GM12874 (cell line): ENCODE data around the gene FUT4.

Experiments used
- CTCF ChIP-seq: IDR thresholded peaks from 2 replicates; pipeline ENCODE4 v1.5.1; 2011; ENCODE audit warnings: low read depth, mild to moderate bottlenecking, control low read depth, low read length, moderate library complexity; ENCODE audit not compliant: insufficient read depth

The FUT4 gene

GRCh38 chr11:94511932-94512781 is 31.6 kb upstream of the FUT4 start, which contains the start of gene C11orf97:
TSS of gene C11orf97 (plus strand) at chr11:94512461. CDS start at chr11:94512529, 68 bp downstream.
- no peak for TF ChIP-seq CTCF

- no peak for TF ChIP-seq CTCF
Measured at GRCh38 chr11:94513091-94513490, 30.6 kb upstream of the FUT4 start.

- TF ChIP-seq CTCF = no peak
Measured at GRCh38 chr11:94515398-94515797, 28.3 kb upstream of the FUT4 start.

- no peak for TF ChIP-seq CTCF
Measured at GRCh38 chr11:94516725-94517124, 27.0 kb upstream of the FUT4 start.

- TF ChIP-seq CTCF = no peak
Measured at GRCh38 chr11:94518300-94518699, 25.4 kb upstream of the FUT4 start.

- TF ChIP-seq CTCF = 0 out of 2 replicates have a peak, but pooled peaks have one; percentile 12
Measured at GRCh38 chr11:94519478-94520084, 24.1 kb upstream of the FUT4 start.

- TF ChIP-seq CTCF = peak; percentile 41; the same call in 1 of the 2 replicates
Measured at GRCh38 chr11:94521684-94522083, 22.0 kb upstream of the FUT4 start.
